CD8-positive, alpha-beta memory T cell (primary cell): ENCODE measurements around the gene ST3GAL6. TPM values are rescaled to one million over a fixed set of nuclear protein-coding genes. Genes with fewer than 3 reads are reported as not detected.

Experiments used
- CTCF ChIA-PET: fragments of 350-600 bp; sonication (Branson Sonifier 250); formaldehyde crosslinking; loops from one replicate; lab custom pipeline; 2021; ENCODE audit warnings: antibody characterized with exemption; lab: Charles Lee
- POLR2A ChIA-PET: fragments of 350-600 bp; sonication (Branson Sonifier 250); formaldehyde crosslinking; loops from one replicate; lab custom pipeline; 2021; ENCODE audit warnings: antibody characterized with exemption; lab: Charles Lee
- DNase-seq, 5 donors: peaks; one replicate each; pipeline versions ENCODE4 v3.0.0 to v3.0.0-alpha.2; 2020 to 2022; ENCODE audit warnings: mixed read lengths in 1 of 5
- H3K27ac ChIP-seq: one replicate; pipeline ENCODE4 v1.7.0; 2013; ENCODE audit warnings: low read depth, mild to moderate bottlenecking, low read length, moderate library complexity
- H3K27me3 ChIP-seq: 2 replicates; pipeline ENCODE4 v1.7.0; 2013; ENCODE audit warnings: low read length, mild to moderate bottlenecking; ENCODE audit not compliant: insufficient read depth, poor library complexity, severe bottlenecking
- H3K36me3 ChIP-seq: 2 replicates; pipeline ENCODE4 v1.7.0; 2013; ENCODE audit warnings: mild to moderate bottlenecking, low read length, moderate library complexity; ENCODE audit not compliant: insufficient read depth
- H3K4me1 ChIP-seq: 2 replicates; pipeline ENCODE4 v1.7.0; 2013; ENCODE audit warnings: mild to moderate bottlenecking, low read length, moderate library complexity; ENCODE audit not compliant: insufficient read depth
- H3K4me3 ChIP-seq: 2 replicates; pipeline ENCODE4 v1.7.0; 2013; ENCODE audit warnings: mild to moderate bottlenecking, low read length
- H3K9me3 ChIP-seq: 2 replicates; pipeline ENCODE4 v1.7.0; 2013; ENCODE audit warnings: mild to moderate bottlenecking, low read length
- H3K27ac Mint-ChIP-seq, 8 donors: one replicate each; pipeline ENCODE4 v1.8.0; 2020 to 2021; ENCODE audit warnings: mixed read lengths in 8 of 8, mild to moderate bottlenecking in 6 of 8, inconsistent platforms in 3 of 8, moderate library complexity in 3 of 8
- H3K27me3 Mint-ChIP-seq, 2 donors: one replicate each; pipeline ENCODE4 v1.8.0; 2020 to 2021; ENCODE audit warnings: mixed read lengths in 2 of 2, mild to moderate bottlenecking in 1 of 2, moderate library complexity in 1 of 2
- H3K36me3 Mint-ChIP-seq, 3 donors: one replicate each; pipeline ENCODE4 v1.8.0; 2020 to 2021; ENCODE audit warnings: mixed read lengths in 3 of 3, inconsistent platforms in 1 of 3, mild to moderate bottlenecking in 1 of 3
- H3K4me1 Mint-ChIP-seq, 3 donors: one replicate each; pipeline ENCODE4 v1.8.0; 2020 to 2021; ENCODE audit warnings: mixed read lengths in 3 of 3, inconsistent platforms in 1 of 3, mild to moderate bottlenecking in 1 of 3
- H3K4me3 Mint-ChIP-seq, 7 donors: one replicate each; pipeline ENCODE4 v1.8.0; 2020 to 2021; ENCODE audit warnings: mixed read lengths in 7 of 7, mild to moderate bottlenecking in 6 of 7, moderate library complexity in 4 of 7, inconsistent platforms in 2 of 7
- H3K9me3 Mint-ChIP-seq, 5 donors: one replicate each; pipeline ENCODE4 v1.8.0; 2020 to 2022; ENCODE audit warnings: mixed read lengths in 5 of 5, mild to moderate bottlenecking in 3 of 5, moderate library complexity in 2 of 5, inconsistent platforms in 1 of 5
- polyA plus RNA-seq: library from polyadenylated mRNA; unstranded; fragments of 300-500 nt; fragmentation: Illumina TruSeq; gene quantifications from one replicate; pipeline ENCODE4 v1.2.3, GENCODE V29; 2021
- total RNA-seq, 2 experiments: library from RNA; stranded (reverse); gene quantifications; one replicate each; pipeline ENCODE4 v1.2.3, GENCODE V29; 2021

The ST3GAL6 gene
- total and polyA plus RNA-seq, 3 experiments from 2014 or later, result 0.20 to 0.31 TPM; not detected in 1

DNA sequence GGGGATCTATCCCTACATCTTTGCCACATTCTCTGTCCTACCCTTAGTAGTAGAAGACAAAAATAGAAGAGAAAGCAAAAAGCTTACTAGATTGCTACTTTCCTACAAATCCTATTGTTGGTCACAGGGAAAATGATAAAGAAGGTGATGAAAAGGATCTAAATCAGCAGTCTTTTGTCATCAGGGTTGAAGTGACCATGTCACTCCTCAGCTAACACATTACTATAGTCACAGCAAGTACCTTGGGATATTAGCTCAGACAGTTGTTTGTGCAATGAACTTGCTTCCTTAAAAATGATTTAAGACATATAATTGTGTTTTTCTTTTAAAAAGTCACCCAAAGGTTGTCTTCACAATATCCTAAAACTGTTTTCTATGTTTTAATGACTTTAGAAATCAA is 6.3 kb downstream of the ST3GAL6 start:
- Histone ChIP-seq H3K36me3 (no peaks in the 10 kb centered on the region), H3K27me3 (no peaks in the 10 kb centered on the region), H3K4me3 (no peak overlapping the region), H3K4me1 (no peaks in the 10 kb centered on the region), H3K9me3 (no peaks in the 10 kb centered on the region), H3K27ac (no peak overlapping the region)
- peaks cover 5 to 27% of the 10 kb centered on the region in 2 donors for H3K27me3 Mint-ChIP-seq
- peaks cover 0 to 3% (median 3%) of the 10 kb centered on the region in 3 donors for H3K4me1 Mint-ChIP-seq
- H3K36me3 Mint-ChIP-seq, result no peaks in the 10 kb centered on the region
- H3K27ac Mint-ChIP-seq, result no peak overlapping the region
- H3K9me3 Mint-ChIP-seq, result no peaks in the 10 kb centered on the region
- ChIA-PET POLR2A (no interaction called here), CTCF (no interaction called here)
- no peak overlapping the region for H3K4me3 Mint-ChIP-seq
- DNase-seq, result no peak

- peak in 2 of 5 donors; percentile 3 to 9 for DNase-seq
- Histone ChIP-seq H3K27ac (no peak overlapping the region), H3K4me3 (no peak overlapping the region), H3K9me3 (no peaks in the 10 kb centered on the region), H3K4me1 (no peaks in the 10 kb centered on the region), H3K27me3 (no peaks in the 10 kb centered on the region), H3K36me3 (no peaks in the 10 kb centered on the region)
- H3K4me3 Mint-ChIP-seq, result peak overlapping the region in 2 of 7 donors; percentile 23 to 24
- peaks cover 9 to 33% of the 10 kb centered on the region in 2 donors for H3K27me3 Mint-ChIP-seq
- H3K9me3 Mint-ChIP-seq, result no peaks in the 10 kb centered on the region
- POLR2A ChIA-PET, result no interaction called here
- CTCF ChIA-PET, result no interaction called here
- peaks cover 0 to 3% (median 3%) of the 10 kb centered on the region in 3 donors for H3K4me1 Mint-ChIP-seq
- H3K27ac Mint-ChIP-seq, result peak overlapping the region in 1 of 8 donors; percentile 3
- H3K36me3 Mint-ChIP-seq, result no peaks in the 10 kb centered on the region
These were observed 7.3 kb downstream of the ST3GAL6 start for GRCh38 chr3:98770261-98771039.

DNA sequence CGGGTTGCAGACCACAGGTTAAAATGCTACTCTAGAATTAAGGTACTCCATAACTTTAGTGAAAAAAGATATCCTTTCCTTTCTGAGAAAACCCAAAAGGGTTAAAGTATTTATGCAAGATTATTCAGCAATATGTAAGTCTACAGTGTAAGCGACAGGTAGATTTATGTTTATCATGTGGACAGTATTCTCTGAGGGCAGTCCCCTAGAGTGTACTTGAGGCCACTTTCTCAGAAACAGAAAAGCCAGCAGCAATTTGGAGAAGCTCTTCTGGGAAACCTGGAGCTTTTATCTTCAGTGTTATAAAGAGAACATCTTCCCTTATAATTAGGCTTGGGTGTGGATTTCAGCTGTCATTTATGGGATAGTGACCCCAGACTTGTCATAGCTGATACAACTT is 8.9 kb downstream of the ST3GAL6 start:
- DNase-seq, result no peak
- H3K36me3 Mint-ChIP-seq, result no peaks in the 10 kb centered on the region
- no peak overlapping the region for H3K4me3 ChIP-seq
- no peaks in the 10 kb centered on the region for H3K9me3 ChIP-seq
- H3K27ac ChIP-seq, result no peak overlapping the region
- CTCF ChIA-PET, result no interaction called here
- H3K27ac Mint-ChIP-seq, result no peak overlapping the region
- no peaks in the 10 kb centered on the region for H3K9me3 Mint-ChIP-seq
- H3K4me1 Mint-ChIP-seq, result peaks cover 0 to 3% (median 3%) of the 10 kb centered on the region in 3 donors
- no peaks in the 10 kb centered on the region for H3K4me1 ChIP-seq
- peaks cover 8 to 44% of the 10 kb centered on the region in 2 donors for H3K27me3 Mint-ChIP-seq
- no peaks in the 10 kb centered on the region for H3K27me3 ChIP-seq
- POLR2A ChIA-PET, result no interaction called here
- H3K36me3 ChIP-seq, result no peaks in the 10 kb centered on the region
- H3K4me3 Mint-ChIP-seq, result no peak overlapping the region

GRCh38 chr3:98775459-98776139 is 12.5 kb downstream of the ST3GAL6 start:
- Histone ChIP-seq H3K27me3 (no peaks in the 10 kb centered on the region), H3K36me3 (no peaks in the 10 kb centered on the region), H3K9me3 (no peaks in the 10 kb centered on the region), H3K4me1 (no peaks in the 10 kb centered on the region), H3K4me3 (no peak overlapping the region), H3K27ac (no peak overlapping the region)
- no peak for DNase-seq
- ChIA-PET POLR2A (no interaction called here), CTCF (no interaction called here)
- peaks cover 0 to 2% (median 0%) of the 10 kb centered on the region in 3 donors for H3K4me1 Mint-ChIP-seq
- H3K4me3 Mint-ChIP-seq, result no peak overlapping the region
- H3K36me3 Mint-ChIP-seq, result no peaks in the 10 kb centered on the region
- H3K9me3 Mint-ChIP-seq, result no peaks in the 10 kb centered on the region
- H3K27ac Mint-ChIP-seq, result no peak overlapping the region
- peaks cover 9 to 46% of the 10 kb centered on the region in 2 donors for H3K27me3 Mint-ChIP-seq

DNA sequence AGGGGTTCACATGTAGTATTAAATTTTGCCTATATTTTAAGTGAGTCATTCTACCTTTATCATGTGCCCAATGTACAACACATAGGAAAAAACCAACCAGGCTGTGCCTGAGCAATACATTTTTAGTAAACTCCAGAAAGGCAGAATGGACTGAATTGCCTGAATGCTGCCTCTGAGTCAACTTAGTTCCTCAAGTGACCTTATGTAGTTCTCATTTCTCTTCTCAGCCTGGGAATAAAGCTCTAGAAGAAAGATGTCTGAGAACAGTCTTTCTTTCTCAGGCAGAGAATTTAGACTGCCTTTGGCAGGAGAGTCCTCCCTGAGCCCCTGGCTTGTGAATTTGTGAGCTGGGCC is 13.0 kb downstream of the ST3GAL6 start:
- no peak overlapping the region for H3K27ac Mint-ChIP-seq
- Histone ChIP-seq H3K36me3 (no peaks in the 10 kb centered on the region), H3K9me3 (no peaks in the 10 kb centered on the region), H3K27me3 (no peaks in the 10 kb centered on the region), H3K27ac (no peak overlapping the region), H3K4me3 (no peak overlapping the region), H3K4me1 (no peaks in the 10 kb centered on the region)
- DNase-seq, result no peak
- peaks cover 9 to 40% of the 10 kb centered on the region in 2 donors for H3K27me3 Mint-ChIP-seq
- ChIA-PET POLR2A (no interaction called here), CTCF (no interaction called here)
- H3K36me3 Mint-ChIP-seq, result no peaks in the 10 kb centered on the region
- H3K4me1 Mint-ChIP-seq, result no peaks in the 10 kb centered on the region
- H3K4me3 Mint-ChIP-seq, result no peak overlapping the region
- H3K9me3 Mint-ChIP-seq, result no peaks in the 10 kb centered on the region

DNA sequence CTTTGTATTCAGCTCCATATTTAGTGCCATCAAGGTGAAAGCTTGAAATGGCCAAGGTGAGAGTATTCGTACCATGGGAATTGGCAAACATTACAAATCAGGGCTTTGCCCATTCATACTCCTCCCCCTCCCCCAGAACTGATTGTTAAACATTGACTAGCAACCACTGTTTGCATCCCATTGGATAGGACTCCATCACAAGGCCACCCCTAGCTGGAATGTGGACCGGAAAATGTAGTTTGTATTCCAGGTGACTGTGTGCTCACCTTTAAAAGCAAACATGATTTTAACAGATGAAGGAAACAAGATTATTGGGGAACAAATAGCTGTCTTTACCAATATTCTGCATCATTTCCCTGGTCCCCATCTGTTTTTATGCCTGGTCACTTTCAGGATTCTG is 14.1 kb downstream of the ST3GAL6 start:
- Histone ChIP-seq H3K36me3 (no peaks in the 10 kb centered on the region), H3K4me3 (no peak overlapping the region), H3K9me3 (no peaks in the 10 kb centered on the region), H3K4me1 (no peaks in the 10 kb centered on the region), H3K27ac (no peak overlapping the region), H3K27me3 (no peaks in the 10 kb centered on the region)
- no peak for DNase-seq
- Mint-ChIP-seq H3K4me1 (no peaks in the 10 kb centered on the region), H3K27ac (no peak overlapping the region), H3K9me3 (no peaks in the 10 kb centered on the region), H3K4me3 (no peak overlapping the region), H3K27me3 (peaks cover 9 to 35% of the 10 kb centered on the region in 2 donors), H3K36me3 (no peaks in the 10 kb centered on the region)
- CTCF ChIA-PET, result no interaction called here
- POLR2A ChIA-PET, result no interaction called here

DNA sequence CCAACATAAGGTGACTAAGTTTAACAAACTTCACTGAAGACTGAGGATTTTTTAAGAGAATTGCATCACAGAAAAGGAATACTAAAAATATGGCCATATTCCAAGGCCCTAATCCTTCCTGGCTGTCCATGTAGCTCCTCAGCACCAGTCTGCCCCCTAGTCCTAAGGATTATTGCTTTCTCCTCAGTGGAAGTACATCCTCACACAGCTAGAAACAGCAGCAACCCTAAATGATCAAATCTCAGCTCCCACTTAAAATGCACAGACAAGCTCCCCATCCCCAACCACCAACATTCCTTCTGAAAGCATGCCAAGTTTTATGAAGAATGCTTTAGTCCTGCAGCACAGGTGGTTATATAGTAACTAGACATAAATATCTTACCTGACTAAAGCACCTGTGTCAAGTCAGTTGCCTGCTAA is 14.7 kb downstream of the ST3GAL6 start:
- POLR2A ChIA-PET, result no interaction called here
- Mint-ChIP-seq H3K36me3 (no peaks in the 10 kb centered on the region), H3K4me1 (no peaks in the 10 kb centered on the region), H3K4me3 (no peak overlapping the region), H3K27ac (peak overlapping the region in 1 of 8 donors; percentile 2), H3K27me3 (peaks cover 9 to 35% of the 10 kb centered on the region in 2 donors), H3K9me3 (no peaks in the 10 kb centered on the region)
- Histone ChIP-seq H3K4me1 (no peaks in the 10 kb centered on the region), H3K27ac (no peak overlapping the region), H3K9me3 (no peaks in the 10 kb centered on the region), H3K4me3 (no peak overlapping the region), H3K36me3 (no peaks in the 10 kb centered on the region), H3K27me3 (no peaks in the 10 kb centered on the region)
- CTCF ChIA-PET, result no interaction called here
- DNase-seq, result no peak

- no peaks in the 10 kb centered on the region for H3K4me1 Mint-ChIP-seq
- no peaks in the 10 kb centered on the region for H3K36me3 ChIP-seq
- no peak for DNase-seq
- ChIA-PET CTCF (no interaction called here), POLR2A (no interaction called here)
- H3K4me3 ChIP-seq, result no peak overlapping the region
- no peak overlapping the region for H3K27ac Mint-ChIP-seq
- no peaks in the 10 kb centered on the region for H3K36me3 Mint-ChIP-seq
- H3K27ac ChIP-seq, result no peak overlapping the region
- no peaks in the 10 kb centered on the region for H3K9me3 ChIP-seq
- H3K27me3 Mint-ChIP-seq, result peaks cover 12 to 35% of the 10 kb centered on the region in 2 donors
- no peak overlapping the region for H3K4me3 Mint-ChIP-seq
- H3K9me3 Mint-ChIP-seq, result no peaks in the 10 kb centered on the region
- H3K4me1 ChIP-seq, result no peaks in the 10 kb centered on the region
- H3K27me3 ChIP-seq, result no peaks in the 10 kb centered on the region
These were observed 15.2 kb downstream of the ST3GAL6 start for GRCh38 chr3:98778383-98778782.
